ENCODE data around the gene DSE.

DSE gene

GRCh38 chr6:116389357-116389756 is 18.6 kb downstream of the DSE start:
- DNase-seq = no peak

- DNase-seq = peak; percentile 53
Observed at GRCh38 chr6:116390581-116390980, 19.8 kb downstream of the DSE start.

- peak; percentile 88 for DNase-seq
Observed at GRCh38 chr6:116392132-116393013, 21.6 kb downstream of the DSE start.

GRCh38 chr6:116393430-116393829 is 22.7 kb downstream of the DSE start:
- peak; percentile 41 for DNase-seq

GRCh38 chr6:116395647-116396046 is 24.9 kb downstream of the DSE start:
- DNase-seq = no peak

GRCh38 chr6:116396441-116396840 is 25.7 kb downstream of the DSE start:
- DNase-seq = no peak

- DNase-seq = no peak
Observed at GRCh38 chr6:116397914-116398313, 27.2 kb downstream of the DSE start.

- DNase-seq = no peak
Observed at GRCh38 chr6:116398316-116399010, 27.7 kb downstream of the DSE start.

- DNase-seq = no peak
Observed at GRCh38 chr6:116399287-116399686, 28.5 kb downstream of the DSE start.

GRCh38 chr6:116400328-116400727 is 29.6 kb downstream of the DSE start:
- DNase-seq = no peak

- no peak for DNase-seq
Observed at GRCh38 chr6:116402108-116402937, 31.6 kb downstream of the DSE start.

GRCh38 chr6:116403205-116403604 is 32.5 kb downstream of the DSE start:
- DNase-seq = no peak

GRCh38 chr6:116404696-116405095 is 33.9 kb downstream of the DSE start:
- no peak for DNase-seq

GRCh38 chr6:116405138-116405537 is 34.4 kb downstream of the DSE start:
- peak; percentile 58 for DNase-seq

- no peak for DNase-seq
Observed at GRCh38 chr6:116405652-116406356, 35.1 kb downstream of the DSE start.

GRCh38 chr6:116406678-116407345 is 36.1 kb downstream of the DSE start:
- DNase-seq = no peak

GRCh38 chr6:116408491-116408890 is 37.7 kb downstream of the DSE start:
- no peak for DNase-seq

- DNase-seq = peak; percentile 58
Observed at GRCh38 chr6:116409756-116410155, 39.0 kb downstream of the DSE start.

GRCh38 chr6:116411284-116411623 is 40.5 kb downstream of the DSE start:
- peak; percentile 39 for DNase-seq

- peak; percentile 45 for DNase-seq
Observed at GRCh38 chr6:116412270-116412669, 41.5 kb downstream of the DSE start.

- no peak for DNase-seq
Observed at GRCh38 chr6:116413357-116413756, 42.6 kb downstream of the DSE start.

GRCh38 chr6:116417661-116418060 is 46.9 kb downstream of the DSE start:
- no peak for DNase-seq

All from suppressor macrophage treated with lipopolysaccharide for 4 hours (primary cell).